ENCODE measurements around the gene RNF187. TPM values are rescaled to one million over a fixed set of nuclear protein-coding genes. Genes with fewer than 3 reads are reported as not detected.

The RNF187 gene
- total RNA-seq, 2 donors from 2014 or later, result 103 to 112 TPM

DNA sequence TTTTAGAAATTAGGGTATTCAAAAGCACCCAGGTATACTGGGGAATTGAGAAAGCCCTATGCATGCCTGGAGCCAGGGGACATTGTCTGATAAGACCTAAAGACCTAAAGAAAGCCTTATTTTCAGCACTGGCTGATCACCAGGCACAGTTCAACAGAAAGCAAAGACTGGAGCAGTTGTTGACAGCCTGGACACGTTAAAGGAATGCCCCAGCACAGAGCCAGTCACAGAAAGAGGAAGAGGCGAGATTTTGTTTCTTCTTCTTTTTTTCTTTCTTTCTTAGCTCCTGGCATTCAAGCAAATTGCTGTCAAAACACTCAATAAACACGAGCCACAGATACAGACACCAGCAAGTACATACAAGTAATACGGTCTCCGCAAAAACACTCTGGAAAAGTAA, 40.4 kb downstream of the RNF187 start:
- Histone ChIP-seq H3K36me3 (ENCODE audit: control insufficient read depth, insufficient read depth, low read length) (no peaks in the 10 kb centered on the region), H3K27me3 (ENCODE audit: control insufficient read depth, insufficient read depth, low read length, poor library complexity, severe bottlenecking) (no peaks in the 10 kb centered on the region), H3K27ac (ENCODE audit: low read depth, low read length) (no peak overlapping the region), H3K4me3 (ENCODE audit: low read length) (no peak overlapping the region), H3K9ac (ENCODE audit: extremely low read depth, low read length, poor library complexity, severe bottlenecking) (no peak overlapping the region), H3K4me1 (ENCODE audit: control insufficient read depth, insufficient read depth, low read length) (no peaks in the 10 kb centered on the region), H3K9me3 (ENCODE audit: control insufficient read depth, low read length) (no peaks in the 10 kb centered on the region)
- peaks cover 74% of the 10 kb centered on the region for H3K27me3 Mint-ChIP-seq (ENCODE audit: insufficient read depth)
- no peak overlapping the region for H3K4me3 Mint-ChIP-seq
- no peak for DNase-seq
- no peak for TF ChIP-seq CTCF (conservative IDR thresholded peaks at IDR 0.05)
- H3K36me3 Mint-ChIP-seq (ENCODE audit: low read depth), result no peaks in the 10 kb centered on the region
- 27 to 54% methylated on average over 3 to 5 of the region's 5 CpGs for WGBS, 2 experiments (ENCODE audit: insufficient coverage in 1 of 2, insufficient read length in 1 of 2)
- no peak overlapping the region for H3K27ac Mint-ChIP-seq
- no peaks in the 10 kb centered on the region for H3K4me1 Mint-ChIP-seq
- H3K9me3 Mint-ChIP-seq, result peaks cover 29% of the 10 kb centered on the region

DNA sequence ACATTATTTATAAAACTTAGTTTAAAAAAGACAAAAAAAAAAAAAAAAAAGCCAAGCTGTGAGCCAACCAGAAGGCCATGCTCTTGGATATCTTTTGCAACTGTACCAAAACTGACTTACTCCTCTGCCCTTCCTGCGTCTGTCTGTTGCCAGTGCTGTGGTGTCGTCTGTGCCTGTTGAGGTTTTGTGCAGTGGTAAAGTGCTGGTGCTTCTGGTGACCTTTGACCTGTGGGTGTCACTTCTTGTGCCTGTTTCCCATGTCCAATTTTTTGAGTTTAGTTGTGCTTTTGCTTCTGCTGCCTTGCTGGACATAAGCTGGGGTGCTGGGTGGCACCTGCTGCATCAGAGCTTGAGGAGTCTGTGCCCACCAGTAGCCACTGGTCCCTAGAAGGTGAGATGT, 41.4 kb downstream of the RNF187 start:
- no peak overlapping the region for H3K27ac ChIP-seq (ENCODE audit: low read depth, low read length)
- no peak for TF ChIP-seq CTCF (conservative IDR thresholded peaks at IDR 0.05)
- H3K4me3 Mint-ChIP-seq, result no peak overlapping the region
- no peak for DNase-seq
- no peaks in the 10 kb centered on the region for H3K4me1 ChIP-seq (ENCODE audit: control insufficient read depth, insufficient read depth, low read length)
- H3K4me1 Mint-ChIP-seq, result no peaks in the 10 kb centered on the region
- no peaks in the 10 kb centered on the region for H3K9me3 ChIP-seq (ENCODE audit: control insufficient read depth, low read length)
- WGBS, 2 experiments (ENCODE audit: insufficient coverage in 1 of 2, insufficient read length in 1 of 2), result 80% methylated on average over 2 of the region's 2 CpGs; no CpG with 5 or more reads in 1 of the 2 experiments
- peaks cover 37% of the 10 kb centered on the region for H3K9me3 Mint-ChIP-seq
- no peak overlapping the region for H3K4me3 ChIP-seq (ENCODE audit: low read length)
- no peaks in the 10 kb centered on the region for H3K36me3 ChIP-seq (ENCODE audit: control insufficient read depth, insufficient read depth, low read length)
- H3K27me3 Mint-ChIP-seq (ENCODE audit: insufficient read depth), result peaks cover 79% of the 10 kb centered on the region
- H3K9ac ChIP-seq (ENCODE audit: extremely low read depth, low read length, poor library complexity, severe bottlenecking), result no peak overlapping the region
- H3K27me3 ChIP-seq (ENCODE audit: control insufficient read depth, insufficient read depth, low read length, poor library complexity, severe bottlenecking), result no peaks in the 10 kb centered on the region
- H3K27ac Mint-ChIP-seq, result no peak overlapping the region
- no peaks in the 10 kb centered on the region for H3K36me3 Mint-ChIP-seq (ENCODE audit: low read depth)

DNA sequence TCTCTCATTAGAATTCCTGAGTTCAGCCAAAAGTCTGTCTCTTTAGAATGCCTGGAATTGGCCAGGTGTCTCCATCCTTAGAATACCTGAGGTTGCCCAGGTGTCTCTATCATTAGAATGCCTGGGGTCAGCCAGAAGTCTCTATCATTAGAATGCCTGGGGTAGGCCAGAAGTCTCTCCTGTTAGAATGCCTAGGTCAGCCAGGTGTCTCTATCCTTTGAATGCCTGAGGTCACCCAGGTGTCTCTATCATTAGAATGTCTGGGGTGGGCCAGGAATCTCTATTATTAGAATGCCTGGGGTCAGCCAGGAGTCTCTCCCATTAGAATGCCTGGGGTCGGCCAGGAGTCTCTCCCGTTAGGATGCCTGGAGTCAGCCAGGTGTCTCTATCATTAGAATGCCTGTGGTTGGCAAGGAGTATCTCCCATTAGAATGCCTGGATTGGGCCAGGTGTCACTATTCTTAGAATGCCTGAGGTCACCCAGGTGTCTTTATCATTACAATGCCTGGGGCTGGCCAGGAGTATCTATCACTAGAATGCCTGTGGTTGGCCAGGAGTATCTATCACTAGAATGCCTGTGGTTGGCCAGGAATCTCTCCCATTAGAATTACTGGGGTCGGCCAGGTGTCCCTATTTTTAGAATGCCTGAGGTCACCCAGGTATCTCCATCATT, 43.0 kb downstream of the RNF187 start:
- no peak for TF ChIP-seq CTCF (conservative IDR thresholded peaks at IDR 0.05)
- WGBS, 2 experiments (ENCODE audit: insufficient coverage in 1 of 2, insufficient read length in 1 of 2), result 67 to 73% methylated on average over 3 of the region's 3 CpGs
- Mint-ChIP-seq H3K4me3 (no peak overlapping the region), H3K36me3 (ENCODE audit: low read depth) (no peaks in the 10 kb centered on the region), H3K4me1 (no peaks in the 10 kb centered on the region), H3K27ac (no peak overlapping the region), H3K9me3 (peaks cover 47% of the 10 kb centered on the region), H3K27me3 (ENCODE audit: insufficient read depth) (peaks cover 85% of the 10 kb centered on the region)
- Histone ChIP-seq H3K4me1 (ENCODE audit: control insufficient read depth, insufficient read depth, low read length) (no peaks in the 10 kb centered on the region), H3K9me3 (ENCODE audit: control insufficient read depth, low read length) (no peaks in the 10 kb centered on the region), H3K4me3 (ENCODE audit: low read length) (no peak overlapping the region), H3K27ac (ENCODE audit: low read depth, low read length) (no peak overlapping the region), H3K9ac (ENCODE audit: extremely low read depth, low read length, poor library complexity, severe bottlenecking) (no peak overlapping the region), H3K36me3 (ENCODE audit: control insufficient read depth, insufficient read depth, low read length) (no peaks in the 10 kb centered on the region), H3K27me3 (ENCODE audit: control insufficient read depth, insufficient read depth, low read length, poor library complexity, severe bottlenecking) (no peaks in the 10 kb centered on the region)
- no peak for DNase-seq

Data from endodermal cell (in vitro differentiated cells).